H9 (cell line): ENCODE measurements around the gene CUL4B. TPM values are rescaled to one million over a fixed set of nuclear protein-coding genes. Genes with fewer than 3 reads are reported as not detected.
A peak's percentile ranks its signal among the peaks of the same experiment; 100 is the strongest.

ENCODE experiments used
- DNase-seq: peaks from one replicate; pipeline ENCODE4 v3.0.0-alpha.2; 2017
- H2AFZ ChIP-seq: one replicate; pipeline ENCODE4 v1.6.1; 2013; ENCODE audit warnings: mild to moderate bottlenecking, low read length, control low read depth, moderate library complexity
- H2AK5ac ChIP-seq: 2 replicates; pipeline ENCODE4 v1.6.1; 2013; ENCODE audit warnings: low read length, control low read depth, mixed read lengths; ENCODE audit not compliant: insufficient read length
- H2BK120ac ChIP-seq: one replicate; pipeline ENCODE4 v1.6.1; 2013; ENCODE audit warnings: low read depth, mild to moderate bottlenecking, low read length, control low read depth, inconsistent platforms; ENCODE audit not compliant: poor library complexity, severe bottlenecking
- H2BK12ac ChIP-seq: 2 replicates; pipeline ENCODE4 v1.6.1; 2013; ENCODE audit warnings: low read length, control low read depth, mixed read lengths, low read depth; ENCODE audit not compliant: insufficient read length
- H2BK15ac ChIP-seq: 2 replicates; pipeline ENCODE4 v1.6.1; 2013; ENCODE audit warnings: low read depth, low read length, control low read depth
- H2BK20ac ChIP-seq: one replicate; pipeline ENCODE4 v1.6.1; 2013; ENCODE audit warnings: low read depth, mild to moderate bottlenecking, low read length, control low read depth, inconsistent platforms; ENCODE audit not compliant: poor library complexity, severe bottlenecking
- H2BK5ac ChIP-seq: 2 replicates; pipeline ENCODE4 v1.6.1; 2013; ENCODE audit warnings: low read length, control low read depth, mixed read lengths; ENCODE audit not compliant: insufficient read length
- H3K14ac ChIP-seq: 2 replicates; pipeline ENCODE4 v1.6.1; 2013; ENCODE audit warnings: low read length, control low read depth; ENCODE audit not compliant: insufficient read depth
- H3K18ac ChIP-seq: 2 replicates; pipeline ENCODE4 v1.6.1; 2013; ENCODE audit warnings: low read depth, mild to moderate bottlenecking, mixed read lengths, low read length, control low read depth; ENCODE audit not compliant: insufficient read length
- H3K23ac ChIP-seq: 2 replicates; pipeline ENCODE4 v1.6.1; 2013; ENCODE audit warnings: low read length, control low read depth, mixed read lengths, low read depth; ENCODE audit not compliant: insufficient read length
- H3K23me2 ChIP-seq: 2 replicates; pipeline ENCODE4 v1.6.1; 2013; ENCODE audit warnings: low read depth, mild to moderate bottlenecking, mixed read lengths, low read length, control low read depth; ENCODE audit not compliant: insufficient read length, poor library complexity, severe bottlenecking
- H3K27ac ChIP-seq: 2 replicates; pipeline ENCODE4 v1.5.1; 2013; ENCODE audit warnings: low read length, control low read depth, mixed read lengths, low read depth; ENCODE audit not compliant: insufficient read length
- H3K27me3 ChIP-seq: 2 replicates; pipeline ENCODE4 v1.6.1; 2013; ENCODE audit warnings: low read length, control low read depth, inconsistent platforms; ENCODE audit not compliant: insufficient read depth
- H3K4ac ChIP-seq: 2 replicates; pipeline ENCODE4 v1.6.1; 2013; ENCODE audit warnings: low read depth, mild to moderate bottlenecking, control low read depth, inconsistent platforms, low read length, moderate library complexity
- H3K4me1 ChIP-seq: 2 replicates; pipeline ENCODE4 v1.6.1; 2013; ENCODE audit warnings: low read length, control low read depth, inconsistent platforms; ENCODE audit not compliant: insufficient read depth
- H3K4me2 ChIP-seq: 2 replicates; pipeline ENCODE4 v1.6.1; 2013; ENCODE audit warnings: low read length, control low read depth, mixed read lengths; ENCODE audit not compliant: insufficient read length, insufficient read depth
- H3K56ac ChIP-seq: 2 replicates; pipeline ENCODE4 v1.6.1; 2013; ENCODE audit warnings: low read depth, mild to moderate bottlenecking, mixed read lengths, low read length, control low read depth; ENCODE audit not compliant: insufficient read length
- H3K79me1 ChIP-seq: 2 replicates; pipeline ENCODE4 v1.6.1; 2013; ENCODE audit warnings: low read depth, mild to moderate bottlenecking, moderate library complexity, low read length, control low read depth, inconsistent platforms; ENCODE audit not compliant: insufficient read depth, poor library complexity, severe bottlenecking
- H3K79me2 ChIP-seq: 2 replicates; pipeline ENCODE4 v1.6.1; 2013; ENCODE audit warnings: low read length, control low read depth, inconsistent platforms; ENCODE audit not compliant: insufficient read depth
- H3K9ac ChIP-seq: 2 replicates; pipeline ENCODE4 v1.6.1; 2013; ENCODE audit warnings: low read length, control low read depth, mixed read lengths; ENCODE audit not compliant: insufficient read length; ENCODE audit errors: extremely low read depth
- H3K9me3 ChIP-seq: one replicate; pipeline ENCODE4 v1.6.1; 2013; ENCODE audit warnings: low read depth, low read length, inconsistent platforms; ENCODE audit not compliant: control insufficient read depth
- H3T11ph ChIP-seq: one replicate; pipeline ENCODE4 v1.6.1; 2013; ENCODE audit warnings: mild to moderate bottlenecking, low read length, control low read depth, inconsistent platforms
- H4K20me1 ChIP-seq: one replicate; pipeline ENCODE4 v1.6.1; 2013; ENCODE audit not compliant: control insufficient read depth, insufficient read length, insufficient read depth
- H4K5ac ChIP-seq: 2 replicates; pipeline ENCODE4 v1.6.1; 2013; ENCODE audit warnings: low read depth, mild to moderate bottlenecking, mixed read lengths, low read length, control low read depth; ENCODE audit not compliant: insufficient read length
- H4K8ac ChIP-seq: replicated peaks from 2 replicates; pipeline ENCODE4 v1.6.1; 2013; ENCODE audit warnings: low read length, control low read depth, mixed read lengths, low read depth; ENCODE audit not compliant: insufficient read length
- H4K91ac ChIP-seq: 2 replicates; pipeline ENCODE4 v1.6.1; 2013; ENCODE audit warnings: low read depth, mild to moderate bottlenecking, moderate library complexity, mixed read lengths, low read length, control low read depth; ENCODE audit not compliant: insufficient read length
- H3K27ac Mint-ChIP-seq, 3 experiments: 2 replicates in 2 of 3; 3 replicates in 1 of 3; pipeline ENCODE4 v1.8.0; 2020 to 2021; ENCODE audit warnings: mixed read lengths in 3 of 3, mild to moderate bottlenecking in 1 of 3, moderate library complexity in 1 of 3
- H3K27me3 Mint-ChIP-seq: 2 replicates; pipeline ENCODE4 v1.8.0; 2021; ENCODE audit warnings: low read depth, mild to moderate bottlenecking, moderate library complexity, mixed read lengths
- H3K36me3 Mint-ChIP-seq, 3 experiments: 2 replicates in 2 of 3; 3 replicates in 1 of 3; pipeline ENCODE4 v1.8.0; 2020 to 2021; ENCODE audit warnings: low read depth in 3 of 3, mixed read lengths in 3 of 3; ENCODE audit not compliant: insufficient read depth in 1 of 3
- H3K4me1 Mint-ChIP-seq, 2 experiments: 2 replicates each; pipeline ENCODE4 v1.8.0; 2020; ENCODE audit warnings: mixed read lengths in 2 of 2
- H3K4me3 Mint-ChIP-seq, 2 experiments: 2 replicates in 1 of 2; 3 replicates in 1 of 2; pipeline ENCODE4 v1.8.0; 2020 to 2021; ENCODE audit warnings: mild to moderate bottlenecking in 2 of 2, mixed read lengths in 2 of 2, moderate library complexity in 1 of 2
- H3K9me3 Mint-ChIP-seq, 2 experiments: 2 replicates in 1 of 2; 3 replicates in 1 of 2; pipeline ENCODE4 v1.8.0; 2020; ENCODE audit warnings: mild to moderate bottlenecking in 2 of 2, mixed read lengths in 2 of 2, moderate library complexity in 1 of 2
- CTCF ChIP-seq: fragments of 200-600 bp; sonication (generic); conservative IDR thresholded peaks from 3 replicates; pipeline ENCODE4 v1.8.0; 2021; ENCODE audit warnings: antibody characterized with exemption, mild to moderate bottlenecking
- WGBS: extraction: QIAGEN DNeasy Blood & Tissue Kit; methylation state at CpG from one replicate; pipeline ENCODE4 v1.1.7; 2013; ENCODE audit warnings: missing lambda C conversion rate, low lambda C conversion rate, mixed read lengths; ENCODE audit not compliant: insufficient read length; ENCODE audit errors: extremely low coverage; 5-methylcytosine and 5-hydroxymethylcytosine counted together
- total RNA-seq: library from RNA; stranded (reverse); gene quantifications from 2 replicates; pipeline ENCODE4 v1.2.1, GENCODE V29; 2021

CUL4B gene
- total RNA-seq, 1 experiment from 2014 or later: 48.4 TPM

GRCh38 chrX:120603707-120604360 lies 43.1 kb upstream of the CUL4B start, which contains the start of gene MCTS1:
Gene MCTS1, plus strand, starts transcription at chrX:120604101. Its CDS starts 136 bp downstream, at chrX:120604237.
- Mint-ChIP-seq H3K27me3 (peaks cover 8% of the 10 kb centered on the region), H3K36me3 (peaks cover 3 to 10% (median 10%) of the 10 kb centered on the region in 3 experiments; a peak in 6 of 7 replicates), H3K4me3 (peak within 1 kb of the TSS; percentile 86 to 92), H3K4me1 (peaks cover 0 to 5% of the 10 kb centered on the region in 2 experiments; a peak in 1 of 4 replicates), H3K9me3 (peaks cover 60 to 61% of the 10 kb centered on the region in 2 experiments), H3K27ac (peak within 1 kb of the TSS; percentile 89 to 98 (median 94))
- H3K23me2 ChIP-seq: no peaks in the 10 kb centered on the region
- no peaks in the 10 kb centered on the region for H3K79me2 ChIP-seq
- H2BK120ac ChIP-seq: no peak within 1 kb of the TSS
- no peak within 1 kb of the TSS for H3T11ph ChIP-seq
- H3K4me2 ChIP-seq: peak within 1 kb of the TSS; percentile 86
- H2AFZ ChIP-seq: no peak within 1 kb of the TSS
- no peak within 1 kb of the TSS for H4K5ac ChIP-seq
- no peak within 1 kb of the TSS for H3K14ac ChIP-seq
- H2BK12ac ChIP-seq: no peak within 1 kb of the TSS
- H3K18ac ChIP-seq: peak within 1 kb of the TSS; percentile 21
- no peak within 1 kb of the TSS for H3K4ac ChIP-seq
- no peak within 1 kb of the TSS for H2BK15ac ChIP-seq
- WGBS: no CpG with 5 or more reads among the region's 31 CpGs
- H4K20me1 ChIP-seq: no peaks in the 10 kb centered on the region
- H2AK5ac ChIP-seq: no peak within 1 kb of the TSS
- peak within 1 kb of the TSS; percentile 89 for H3K9ac ChIP-seq
- no peaks in the 10 kb centered on the region for H3K27me3 ChIP-seq
- no peaks in the 10 kb centered on the region for H3K4me1 ChIP-seq
- TF ChIP-seq CTCF: no peak
- H3K23ac ChIP-seq: no peak within 1 kb of the TSS
- H2BK20ac ChIP-seq: no peak within 1 kb of the TSS
- H2BK5ac ChIP-seq: no peak within 1 kb of the TSS
- H3K9me3 ChIP-seq: peaks cover 19% of the 10 kb centered on the region
- no peak within 1 kb of the TSS for H4K8ac ChIP-seq
- no peaks in the 10 kb centered on the region for H3K79me1 ChIP-seq
- peak within 1 kb of the TSS; percentile 95 for H3K27ac ChIP-seq
- DNase-seq: peak; percentile 91
- H4K91ac ChIP-seq: no peak within 1 kb of the TSS
- no peak within 1 kb of the TSS for H3K56ac ChIP-seq
